NCI-H69 (cell line): ENCODE measurements around the gene KHSRP.
"Not testable (repeated sequence)": the region's sequence is repeated elsewhere in the genome, so short reads cannot be mapped to it uniquely, and the experiment has no call there.

Experiments used
- DNase-seq: peaks from one replicate; lab custom pipeline; 2025; lab: John Stamatoyannopoulos, UW

Gene KHSRP

GRCh38 chr19:6450166-6450565 lies 25.6 kb upstream of the KHSRP start:
- DNase-seq, result no peak

GRCh38 chr19:6448045-6448444 lies 23.4 kb upstream of the KHSRP start:
- DNase-seq, result no peak

GRCh38 chr19:6446452-6446851 lies 21.8 kb upstream of the KHSRP start:
- no peak for DNase-seq

- DNase-seq, result no peak
Measured at GRCh38 chr19:6443986-6444385, 19.4 kb upstream of the KHSRP start.

GRCh38 chr19:6442087-6442688 lies 17.6 kb upstream of the KHSRP start:
- DNase-seq, result no peak

GRCh38 chr19:6440905-6441304 lies 16.3 kb upstream of the KHSRP start:
- DNase-seq, result no peak

GRCh38 chr19:6439743-6440142 lies 15.1 kb upstream of the KHSRP start:
- no peak for DNase-seq

GRCh38 chr19:6433663-6434062 lies 9.1 kb upstream of the KHSRP start, which contains the start of gene SLC25A41:
Gene SLC25A41 (minus strand): TSS chr19:6433763. CDS start chr19:6433693, 70 bp downstream.
- DNase-seq, result no peak

- no peak for DNase-seq
Measured at GRCh38 chr19:6433165-6433564, 8.6 kb upstream of the KHSRP start.

GRCh38 chr19:6431891-6432290 lies 7.3 kb upstream of the KHSRP start:
- no peak for DNase-seq

- DNase-seq, result peak; percentile 19
Measured at GRCh38 chr19:6429419-6430221, 5.0 kb upstream of the KHSRP start.

- not testable (repeated sequence) for DNase-seq
Measured at GRCh38 chr19:6428692-6429418, 4.2 kb upstream of the KHSRP start.

- no peak for DNase-seq
Measured at GRCh38 chr19:6427131-6427530, 2.5 kb upstream of the KHSRP start.

GRCh38 chr19:6425732-6426620 lies 1.4 kb upstream of the KHSRP start:
- DNase-seq, result no peak

GRCh38 chr19:6424939-6425731 lies 524 bp upstream of the KHSRP start:
- DNase-seq, result peak; percentile 100

GRCh38 chr19:6423499-6424194 lies 964 bp downstream of the KHSRP start:
- DNase-seq, result peak; percentile 50

- no peak for DNase-seq
Measured at GRCh38 chr19:6421075-6422014, 3.3 kb downstream of the KHSRP start.

GRCh38 chr19:6418562-6418932 lies 6.1 kb downstream of the KHSRP start:
- DNase-seq, result no peak
